NK-92 (cell line): ENCODE results near the gene RPL29.

Experiments
- DNase-seq: peaks from one replicate; lab custom pipeline; 2025; ENCODE audit not compliant: unreplicated experiment; lab: John Stamatoyannopoulos, UW

The RPL29 gene

DNA sequence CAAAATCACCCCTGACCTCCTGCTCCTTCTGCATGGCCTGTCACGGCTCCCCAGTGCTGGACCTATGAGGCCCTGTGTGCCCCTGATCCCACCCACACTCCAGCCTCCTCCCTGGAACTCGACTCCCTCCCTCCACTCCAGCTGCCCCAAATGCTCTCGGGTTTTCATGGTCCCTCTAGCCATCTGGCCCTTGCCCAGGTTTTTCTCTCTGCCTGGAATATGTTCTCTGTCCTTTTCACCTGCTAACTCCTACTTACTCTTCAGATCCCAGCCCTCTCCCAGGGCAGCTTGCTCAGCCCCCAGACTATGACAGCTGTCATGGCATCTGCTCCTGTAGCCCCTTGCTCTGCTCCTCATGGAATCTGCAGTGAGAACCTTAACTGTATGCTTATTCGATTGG is 30.3 kb upstream of the RPL29 start:
- no peak for DNase-seq

DNA sequence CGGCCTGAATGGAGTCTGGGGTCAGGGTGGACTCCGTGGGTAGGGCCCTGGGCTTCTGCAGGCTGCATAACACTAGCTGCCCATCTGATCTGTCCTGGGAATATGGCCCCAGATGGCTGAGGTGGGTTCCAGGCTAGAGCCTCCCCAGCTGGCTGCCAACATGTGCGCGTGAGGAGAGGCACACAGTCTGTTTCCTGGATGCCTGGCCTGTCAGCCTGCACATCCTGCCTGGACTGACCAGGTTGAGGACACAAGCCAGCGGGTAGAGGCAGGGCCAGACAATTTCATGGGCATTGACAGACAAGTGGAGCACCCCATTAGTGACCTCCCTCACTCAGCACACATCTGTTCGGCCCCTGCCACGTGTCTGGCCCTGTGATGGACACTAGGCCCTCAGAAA is 29.8 kb upstream of the RPL29 start:
- no peak for DNase-seq

DNA sequence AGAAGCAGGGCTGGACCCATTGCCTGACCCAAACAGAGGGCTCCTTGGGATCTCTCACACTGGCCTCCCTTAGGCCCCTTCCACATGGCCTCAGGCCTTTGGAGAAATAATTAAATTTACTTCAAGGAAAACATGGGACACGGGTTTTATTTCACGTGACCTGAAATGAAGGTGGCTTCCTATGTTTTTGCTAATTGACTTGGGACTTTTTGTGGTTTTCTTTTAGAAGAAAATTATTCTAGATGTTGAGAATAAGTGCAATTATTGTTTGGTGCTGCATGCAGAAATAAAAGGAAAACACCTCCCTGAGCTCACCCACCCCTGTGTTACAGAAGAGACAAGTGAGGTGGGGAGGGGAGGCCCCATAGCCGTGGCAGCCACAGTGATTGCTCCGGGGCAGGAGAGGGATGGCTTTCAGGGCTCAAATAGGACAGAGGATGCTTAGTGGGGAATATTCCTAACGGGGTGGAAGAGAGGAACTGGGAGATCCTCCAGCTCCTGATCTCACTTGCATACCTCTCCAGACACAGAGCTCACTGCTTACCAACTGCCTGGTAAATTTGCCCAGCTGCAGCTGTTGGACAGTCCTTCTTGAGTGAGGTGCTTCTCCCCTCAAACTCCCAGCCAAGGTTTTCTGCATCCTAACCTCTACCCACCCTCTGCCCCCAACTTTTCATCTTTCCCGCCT is 29.2 kb upstream of the RPL29 start:
- no peak for DNase-seq

DNA sequence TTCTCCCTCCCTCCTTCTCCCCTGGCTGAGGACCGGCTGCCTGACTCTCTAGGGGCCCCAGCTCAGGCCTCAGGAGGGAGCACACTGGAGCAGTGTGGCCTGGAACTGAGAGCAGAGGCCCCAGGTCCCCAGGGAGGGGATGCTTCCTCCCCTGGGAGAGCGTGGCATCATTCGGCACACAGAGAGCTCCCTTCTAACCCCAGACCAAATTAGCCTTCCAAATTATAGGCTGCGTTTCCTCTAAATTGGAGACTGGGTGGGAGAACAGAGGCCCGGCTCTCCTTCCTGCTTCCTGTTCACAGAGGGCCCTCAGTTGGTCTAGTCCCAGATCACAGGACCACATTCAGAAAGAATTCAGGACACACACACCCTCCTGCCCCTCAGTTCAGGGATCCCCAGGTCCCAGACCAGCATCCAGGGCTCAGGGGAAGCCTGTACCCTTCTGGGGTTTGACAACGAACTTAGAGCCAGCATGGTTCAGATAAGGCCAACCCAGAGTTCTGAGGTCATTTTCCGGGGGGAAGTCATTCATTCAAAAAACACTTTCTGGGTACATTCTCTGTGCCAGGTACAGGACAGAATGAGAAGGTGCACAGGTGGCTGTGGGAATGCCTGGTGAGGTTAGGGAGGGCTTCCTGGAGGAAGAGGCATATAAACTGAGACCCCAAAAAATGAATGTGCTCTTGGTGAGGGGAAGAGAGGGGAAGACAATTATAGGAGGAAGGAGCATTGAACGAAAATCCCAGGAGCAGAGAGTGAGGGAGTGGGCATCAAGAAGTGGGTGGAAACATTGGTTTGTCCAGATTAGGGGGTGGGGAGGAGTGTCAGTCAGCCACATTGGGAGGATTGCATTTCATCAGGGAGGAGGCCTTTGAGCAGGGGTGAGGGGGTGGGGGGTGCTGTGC is 28.4 kb upstream of the RPL29 start:
- DNase-seq = no peak

DNA sequence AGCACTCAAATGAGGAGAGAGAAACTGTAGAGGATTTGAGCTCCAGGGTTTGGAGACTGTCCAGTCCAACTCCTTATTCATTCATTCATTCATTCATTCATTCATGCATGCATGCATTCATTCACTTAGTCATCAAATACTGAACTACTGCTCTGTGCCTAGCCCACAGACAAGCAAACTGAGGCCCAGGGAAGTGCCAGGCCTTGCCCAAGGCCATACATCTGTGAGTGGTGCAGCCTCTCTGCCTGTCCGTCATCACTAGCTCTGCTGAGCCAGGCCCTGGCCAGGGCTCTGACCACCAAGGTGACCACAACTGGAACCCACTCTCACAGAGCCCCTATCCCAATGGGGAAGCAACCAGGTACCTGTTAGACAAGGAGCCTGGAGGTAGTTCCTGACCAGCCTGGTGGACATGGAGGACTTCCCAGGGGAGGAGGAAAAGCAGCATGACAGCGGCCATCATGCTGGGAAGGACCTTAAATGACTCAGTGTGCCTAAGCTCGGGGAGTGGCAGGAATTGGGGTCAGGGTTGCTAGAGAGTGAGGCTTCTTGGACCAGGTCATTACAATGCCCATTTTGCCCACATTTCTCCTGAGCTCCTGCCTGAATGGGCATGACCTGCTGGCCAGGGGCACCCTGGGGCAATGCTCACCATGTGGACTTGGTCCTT is 27.5 kb upstream of the RPL29 start:
- no peak for DNase-seq

DNA sequence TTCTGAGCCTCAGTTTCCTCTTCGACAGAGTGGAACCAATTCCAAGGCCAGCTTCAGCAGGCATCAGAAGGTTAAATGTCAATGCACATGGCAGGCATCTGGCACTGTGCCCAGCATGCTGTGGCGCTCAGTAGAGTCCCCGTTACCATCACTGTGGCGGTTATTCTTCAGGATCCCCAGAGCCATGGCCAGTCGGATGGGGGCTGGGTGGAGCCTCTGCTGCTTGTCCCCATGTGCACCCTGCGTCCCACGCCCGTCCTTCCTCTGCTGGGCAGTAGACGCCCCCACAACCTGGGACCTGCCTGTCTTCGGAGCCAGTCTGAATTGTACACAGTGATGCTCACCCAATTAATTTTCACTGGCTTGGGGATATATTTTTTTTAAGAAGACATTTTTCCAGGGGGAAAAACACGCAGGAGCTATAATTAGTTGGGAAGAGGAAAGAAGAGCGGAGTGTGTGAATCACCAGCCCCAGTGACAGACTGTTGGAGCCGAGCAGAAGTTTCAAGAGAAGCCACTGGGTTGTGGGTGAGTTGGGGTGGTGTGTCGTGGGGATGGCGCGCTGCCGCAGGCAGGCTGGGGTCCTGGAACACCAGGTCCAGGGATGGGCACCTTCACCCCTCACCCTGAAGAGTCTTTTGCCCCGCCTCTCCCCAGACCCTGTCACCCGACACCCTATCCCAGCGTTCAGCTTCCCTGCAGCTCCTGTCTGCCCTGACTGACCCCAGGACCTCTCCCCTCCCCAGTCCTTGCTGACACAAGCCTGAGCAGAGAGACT is 26.8 kb upstream of the RPL29 start:
- DNase-seq = no peak

DNA sequence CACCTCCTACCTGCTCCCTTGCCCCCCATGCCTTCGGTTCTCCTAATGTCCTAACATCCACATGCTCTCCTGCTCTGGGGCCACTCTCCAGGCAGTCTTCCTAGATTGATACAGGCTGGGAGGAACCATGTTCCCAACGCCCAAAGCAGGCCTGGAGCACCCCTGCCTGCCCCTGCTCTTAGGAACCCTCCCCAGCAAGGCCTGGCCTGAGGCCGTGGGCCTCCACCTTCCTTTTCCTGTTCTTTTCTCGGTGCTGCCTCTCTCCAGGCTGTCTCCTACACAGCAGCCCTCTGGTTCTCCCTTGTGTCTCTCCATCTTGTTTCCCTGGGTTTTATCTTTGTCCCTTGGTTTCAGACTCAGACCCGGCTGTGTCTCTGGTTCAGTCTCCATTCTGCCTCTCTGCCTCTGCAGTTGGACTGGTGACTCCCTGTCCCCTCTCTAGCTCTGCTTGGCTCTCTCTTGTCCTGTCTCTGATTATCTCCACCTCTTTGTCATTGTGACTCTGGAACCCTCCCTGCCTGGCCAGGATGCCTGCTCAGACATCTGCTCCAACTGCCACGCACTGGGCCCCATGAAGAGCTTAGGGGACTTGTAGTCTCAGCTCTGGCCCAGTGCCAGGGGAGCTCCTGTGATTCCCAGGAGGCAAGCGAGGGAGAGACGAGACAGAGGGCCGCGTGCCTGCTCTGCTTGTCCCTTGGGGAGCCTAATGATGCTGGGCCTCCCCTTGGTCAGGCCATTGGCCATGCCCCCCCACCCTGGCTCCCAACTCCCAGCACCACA is 26.0 kb upstream of the RPL29 start:
- no peak for DNase-seq

DNA sequence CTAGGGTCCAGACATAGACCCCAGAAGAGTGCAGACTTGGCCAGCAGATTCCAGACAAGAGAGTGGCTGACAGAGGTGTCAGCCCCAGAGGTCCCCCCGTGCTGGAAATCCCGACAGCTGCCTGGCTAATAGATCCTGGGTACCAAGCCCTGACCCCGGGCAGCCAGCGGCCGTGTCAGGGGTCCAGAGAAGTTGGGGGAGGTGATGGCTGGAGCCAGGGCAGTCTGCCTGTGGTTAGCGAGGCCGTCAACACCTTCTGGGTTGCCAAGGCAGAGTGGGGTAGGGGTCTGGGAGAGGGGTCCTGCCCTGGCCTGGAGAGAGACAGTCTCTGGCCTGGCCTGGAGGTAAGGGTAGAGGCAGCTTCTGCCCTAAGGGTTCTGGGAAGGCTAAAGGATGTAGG is 25.1 kb upstream of the RPL29 start:
- no peak for DNase-seq

DNA sequence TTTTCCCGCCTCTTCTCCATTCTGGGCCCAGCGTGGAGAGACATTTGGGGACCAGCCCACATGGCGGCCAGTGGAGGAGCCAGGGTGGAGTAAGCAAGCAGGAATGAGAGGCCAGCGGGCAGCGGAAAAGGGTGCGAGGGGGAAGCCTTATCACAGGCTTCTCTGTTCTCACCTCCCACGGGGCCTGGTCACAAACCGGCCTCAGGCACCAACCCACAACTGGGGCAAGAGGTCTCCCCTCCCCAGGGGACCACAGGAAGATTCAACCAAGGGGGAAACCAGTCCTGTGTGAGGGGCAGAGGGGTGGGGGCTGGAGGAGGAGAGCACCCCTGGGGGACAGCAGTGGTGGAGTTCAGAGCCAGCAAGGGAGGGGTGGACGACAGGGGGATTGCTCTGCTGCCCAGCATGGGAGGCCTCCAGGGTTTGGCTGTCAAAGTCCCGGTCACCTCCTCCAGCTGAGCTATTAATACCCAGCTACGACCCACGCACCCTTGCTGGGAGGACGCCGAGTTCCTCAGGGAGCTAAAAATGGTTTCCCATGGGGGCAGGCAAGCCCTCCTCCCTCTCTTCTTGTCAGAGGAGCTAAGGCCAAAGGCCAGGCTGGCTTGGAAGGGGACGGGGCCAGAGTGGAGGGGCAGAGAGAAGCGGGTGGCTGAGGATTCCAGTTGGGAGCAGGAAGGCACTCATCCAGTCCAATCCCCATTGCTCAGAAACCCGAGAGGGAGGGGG is 23.8 kb upstream of the RPL29 start:
- no peak for DNase-seq

DNA sequence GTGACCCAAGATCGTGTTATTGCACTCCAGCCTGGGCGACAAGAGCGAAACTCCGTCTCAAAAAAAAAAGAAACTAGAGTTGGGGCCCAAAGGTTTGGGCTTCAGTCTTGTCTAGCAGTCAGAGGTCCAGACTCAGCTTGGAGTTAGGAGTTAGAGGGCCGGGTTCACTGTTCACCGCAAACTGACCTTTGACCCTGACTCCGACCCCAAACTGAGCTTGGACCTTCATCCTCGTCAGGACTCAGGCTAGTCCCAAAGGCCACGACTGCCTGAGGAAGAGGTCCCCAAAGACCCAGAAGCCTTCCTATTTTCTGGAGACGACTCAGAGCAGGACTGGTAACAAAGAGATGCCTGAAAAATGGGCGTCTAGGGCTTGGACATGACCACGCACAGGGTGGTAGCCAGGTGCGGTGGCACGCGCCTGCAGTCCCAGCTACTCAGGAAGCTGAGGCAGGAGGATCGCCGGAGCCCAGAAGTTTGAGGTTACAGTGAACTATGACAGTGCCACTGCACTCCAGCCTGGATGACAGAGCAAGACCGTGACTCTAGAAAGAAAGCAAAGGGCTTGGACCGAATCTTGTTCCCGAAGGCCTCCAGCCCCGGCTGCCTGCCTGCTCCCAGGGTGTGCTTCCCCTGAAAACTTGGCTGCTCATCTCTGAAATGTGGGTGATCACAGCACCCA is 22.8 kb upstream of the RPL29 start:
- no peak for DNase-seq

DNA sequence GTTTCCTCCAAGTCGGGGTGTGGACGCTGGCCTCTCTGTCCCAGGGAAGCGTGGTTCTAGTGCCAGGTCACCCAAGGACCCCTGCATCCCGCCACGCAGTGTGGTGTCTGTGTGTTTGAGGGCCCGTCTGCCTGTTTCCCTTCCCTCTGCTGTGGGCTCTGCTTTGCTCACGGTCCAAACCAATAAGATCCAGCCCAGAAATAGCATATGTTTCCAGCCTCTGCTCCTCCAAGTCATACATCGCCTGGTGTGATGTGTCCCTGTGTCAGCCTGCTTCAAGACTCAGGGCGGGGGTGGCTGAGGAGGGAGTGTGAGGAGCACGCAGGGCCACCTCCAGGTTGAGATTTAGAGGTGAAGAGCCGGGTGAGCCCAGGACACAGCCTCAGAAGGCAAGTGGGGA is 21.9 kb upstream of the RPL29 start:
- DNase-seq = no peak

DNA sequence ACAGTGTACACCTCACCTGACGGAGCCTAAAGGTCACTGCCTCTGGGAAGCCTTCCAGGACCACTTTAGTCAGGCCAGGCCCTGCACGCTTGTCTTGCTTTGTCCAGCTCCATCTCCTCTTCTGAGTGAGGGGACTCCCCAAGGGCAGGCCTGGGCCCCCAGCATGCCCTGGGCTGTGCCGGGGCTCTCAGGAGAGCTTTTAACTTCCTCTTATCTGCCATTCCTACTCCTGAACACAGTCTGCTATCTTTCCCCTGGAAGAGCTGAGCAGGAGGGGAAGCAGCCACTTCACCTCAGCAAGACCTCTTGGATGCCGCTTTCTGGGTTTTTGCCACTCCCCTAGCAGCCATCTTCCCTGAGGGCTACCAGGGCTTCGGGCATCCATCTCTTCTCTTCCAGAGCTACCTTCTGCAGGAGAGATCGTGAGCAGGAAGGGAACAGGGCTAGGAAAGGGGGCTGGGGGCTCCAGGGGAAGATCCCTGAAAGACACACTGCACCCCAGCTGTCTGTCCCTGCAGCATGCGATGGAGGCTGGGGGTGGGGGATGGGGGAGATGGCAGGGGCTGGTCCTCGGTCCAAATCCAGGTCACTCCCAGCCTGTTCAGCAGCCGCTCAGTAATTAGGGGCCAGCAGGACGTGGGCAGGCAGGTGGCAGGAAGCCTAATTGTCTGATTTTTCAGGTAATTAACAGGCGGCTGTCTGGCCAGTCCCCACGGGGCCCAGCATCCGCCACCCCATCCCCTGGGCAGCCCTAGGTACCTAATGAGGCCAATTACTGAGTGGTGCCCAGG is 19.9 kb upstream of the RPL29 start:
- no peak for DNase-seq

DNA sequence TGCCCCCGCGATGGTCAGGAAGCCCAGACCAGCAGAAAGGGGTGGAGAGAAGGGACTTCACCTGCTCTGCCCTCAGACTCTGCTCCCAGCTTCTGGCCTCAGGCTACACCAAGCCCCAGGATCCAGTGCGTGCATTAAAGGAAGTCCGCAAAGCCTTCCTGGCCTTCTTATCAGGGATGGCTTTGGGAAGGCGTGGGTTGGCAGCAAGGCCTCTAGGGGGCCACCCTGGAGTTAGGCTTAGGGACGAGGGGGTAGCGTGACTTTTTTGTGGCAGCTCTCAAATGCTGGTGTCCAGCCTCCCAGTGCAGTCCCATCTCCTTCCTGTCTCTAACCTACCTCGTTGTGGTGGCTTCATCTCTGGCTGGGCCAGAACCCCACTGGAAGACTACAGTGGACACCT is 18.9 kb upstream of the RPL29 start:
- DNase-seq = no peak

DNA sequence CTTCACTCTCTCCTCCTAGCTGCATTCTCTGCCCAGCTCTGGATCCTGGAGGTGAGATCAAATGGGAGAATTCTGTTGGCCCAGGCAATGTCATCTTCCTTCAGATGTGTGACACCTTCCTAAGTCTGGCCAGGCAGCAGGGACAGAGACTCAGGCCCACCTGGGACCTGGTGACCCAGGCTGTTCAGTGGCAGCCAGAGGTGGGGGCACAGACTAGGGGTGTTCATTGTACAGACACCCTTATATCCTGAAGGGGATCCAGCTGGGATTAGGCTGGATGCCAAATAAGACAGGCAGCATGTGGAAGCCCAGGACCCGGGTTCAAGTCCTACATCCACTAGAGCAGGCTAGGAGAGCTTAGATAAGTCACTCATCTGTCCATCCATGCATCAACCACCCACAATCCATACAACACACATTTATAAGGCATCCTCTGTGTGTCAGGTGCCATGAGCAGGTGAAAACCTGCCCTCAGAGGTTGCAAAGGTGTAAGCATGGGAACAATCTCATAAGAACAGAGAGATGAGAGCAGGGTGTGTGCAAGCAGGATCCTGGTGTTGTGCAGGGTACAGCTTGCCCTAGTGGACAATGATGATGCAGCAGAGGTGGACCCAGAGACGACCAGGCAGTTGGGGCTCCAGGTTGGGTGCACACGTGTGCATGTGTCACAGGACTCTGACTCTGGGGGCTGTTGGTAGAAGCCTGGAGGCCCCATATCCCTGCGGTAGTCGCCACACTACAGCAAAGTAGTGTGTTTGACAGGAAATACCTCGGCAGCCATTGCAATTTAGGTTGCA is 18.3 kb upstream of the RPL29 start:
- DNase-seq = no peak

DNA sequence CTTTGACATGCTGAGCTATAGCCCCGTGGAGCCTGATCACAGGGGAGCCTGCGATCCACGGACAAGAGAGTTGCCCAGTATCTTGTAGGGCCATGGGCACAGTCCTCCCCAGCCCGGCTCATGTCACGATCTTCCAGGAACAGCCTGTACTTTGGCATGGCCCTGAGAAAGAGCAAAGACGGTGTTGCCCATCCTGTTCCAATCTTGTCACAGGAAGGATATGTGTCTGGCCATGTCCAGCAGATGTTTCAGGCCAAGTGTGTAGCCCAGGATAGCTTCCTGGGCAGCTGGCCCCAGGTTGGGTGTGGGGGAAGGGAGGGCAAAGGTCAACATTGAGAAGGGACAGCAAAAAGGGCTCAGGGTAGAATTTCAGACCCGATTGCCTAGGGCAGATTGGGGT is 17.0 kb upstream of the RPL29 start:
- DNase-seq = no peak

DNA sequence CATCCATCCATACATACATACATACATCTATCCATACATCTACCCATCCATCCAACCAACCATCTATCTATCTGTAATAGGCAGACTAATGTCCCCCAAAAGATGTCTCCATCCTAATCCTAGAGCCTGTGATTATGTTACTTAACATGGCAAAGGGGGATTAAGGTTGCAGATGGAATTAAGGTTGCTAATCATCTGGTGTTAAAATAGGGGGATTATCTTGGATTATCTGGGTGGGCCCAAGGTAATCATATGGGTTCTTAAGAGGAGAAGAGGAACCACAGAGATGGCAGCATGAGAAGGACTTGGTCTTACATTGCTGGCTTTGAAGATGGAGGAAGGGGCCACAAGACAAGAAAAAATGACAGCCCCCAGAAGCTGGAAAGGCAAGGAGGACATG is 14.7 kb upstream of the RPL29 start:
- DNase-seq = no peak

DNA sequence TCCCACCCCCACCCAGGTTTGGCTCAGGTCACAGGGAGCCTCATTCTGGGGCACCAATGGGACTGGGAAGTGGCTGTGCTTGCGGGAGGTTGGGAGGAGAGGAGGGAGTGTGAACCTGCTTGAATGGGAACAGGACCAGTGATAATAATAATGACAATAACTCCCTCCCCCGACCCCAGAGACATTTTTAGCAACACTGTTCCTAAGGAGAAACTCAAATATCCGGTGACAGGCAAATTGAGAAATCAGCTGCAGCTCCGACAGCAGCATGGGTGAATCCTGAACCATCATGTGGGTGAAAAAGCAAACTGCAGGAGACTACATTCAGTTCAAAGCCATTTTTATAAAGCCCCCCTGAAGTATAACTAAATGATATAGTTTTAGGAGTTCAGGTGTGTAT is 11.6 kb upstream of the RPL29 start:
- DNase-seq = no peak

DNA sequence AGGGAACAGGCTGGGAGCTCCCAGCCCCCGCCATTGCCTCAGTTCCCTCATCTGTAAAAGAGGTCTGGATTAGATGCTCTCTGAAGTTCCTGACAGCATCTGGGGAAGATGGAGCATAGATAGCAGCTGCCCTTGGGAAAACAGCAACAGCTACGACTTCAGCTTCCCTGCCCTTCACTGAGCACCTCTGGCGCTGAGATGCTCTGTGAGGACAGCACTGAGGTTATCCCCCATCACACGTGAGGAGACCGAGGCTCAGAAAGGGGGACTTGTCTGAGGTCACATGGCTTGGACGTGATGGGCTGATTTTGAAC is 11.1 kb upstream of the RPL29 start:
- no peak for DNase-seq
